GM19438 (cell line): ENCODE measurements around the gene LRRC56.
A peak's percentile ranks its signal among the peaks of the same experiment; 100 is the strongest.

ENCODE experiments used
- ATAC-seq: cut with Tn5 transposase; IDR thresholded peaks from one replicate; pipeline ENCODE4 v1.9.1; 2021; ENCODE audit warnings: low read depth; ENCODE audit not compliant: unreplicated experiment

Gene LRRC56

DNA sequence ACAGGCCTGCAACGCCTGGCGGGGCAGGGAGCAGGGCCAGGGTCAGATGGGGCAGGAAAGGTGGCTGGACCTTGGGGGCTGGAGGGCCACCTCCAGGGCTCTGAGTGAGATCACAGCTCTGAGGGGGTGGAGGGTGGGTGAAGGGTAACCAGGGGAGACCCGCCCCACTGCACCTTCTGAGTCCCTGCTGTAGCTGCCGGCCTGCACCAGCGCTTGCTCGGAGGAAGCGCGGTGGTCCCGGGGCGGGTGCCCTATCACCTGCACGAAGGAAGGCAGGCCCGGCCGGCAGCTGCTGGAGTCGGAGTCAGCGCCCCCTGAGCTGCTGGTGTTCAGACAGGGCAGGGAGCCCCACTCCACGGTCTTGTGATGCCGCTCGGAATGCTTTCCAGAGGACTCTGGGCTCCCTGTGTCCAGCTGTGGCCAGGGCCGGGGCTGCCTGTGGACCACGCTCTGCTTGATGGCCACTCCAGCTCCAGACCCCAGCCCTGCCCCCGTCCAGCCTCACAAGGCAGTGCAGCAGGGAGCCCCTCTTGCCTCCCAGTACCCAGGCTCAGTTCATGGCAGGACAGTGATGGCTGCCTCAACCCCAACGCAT lies 19.4 kb downstream of the LRRC56 start:
- no peak for ATAC-seq

DNA sequence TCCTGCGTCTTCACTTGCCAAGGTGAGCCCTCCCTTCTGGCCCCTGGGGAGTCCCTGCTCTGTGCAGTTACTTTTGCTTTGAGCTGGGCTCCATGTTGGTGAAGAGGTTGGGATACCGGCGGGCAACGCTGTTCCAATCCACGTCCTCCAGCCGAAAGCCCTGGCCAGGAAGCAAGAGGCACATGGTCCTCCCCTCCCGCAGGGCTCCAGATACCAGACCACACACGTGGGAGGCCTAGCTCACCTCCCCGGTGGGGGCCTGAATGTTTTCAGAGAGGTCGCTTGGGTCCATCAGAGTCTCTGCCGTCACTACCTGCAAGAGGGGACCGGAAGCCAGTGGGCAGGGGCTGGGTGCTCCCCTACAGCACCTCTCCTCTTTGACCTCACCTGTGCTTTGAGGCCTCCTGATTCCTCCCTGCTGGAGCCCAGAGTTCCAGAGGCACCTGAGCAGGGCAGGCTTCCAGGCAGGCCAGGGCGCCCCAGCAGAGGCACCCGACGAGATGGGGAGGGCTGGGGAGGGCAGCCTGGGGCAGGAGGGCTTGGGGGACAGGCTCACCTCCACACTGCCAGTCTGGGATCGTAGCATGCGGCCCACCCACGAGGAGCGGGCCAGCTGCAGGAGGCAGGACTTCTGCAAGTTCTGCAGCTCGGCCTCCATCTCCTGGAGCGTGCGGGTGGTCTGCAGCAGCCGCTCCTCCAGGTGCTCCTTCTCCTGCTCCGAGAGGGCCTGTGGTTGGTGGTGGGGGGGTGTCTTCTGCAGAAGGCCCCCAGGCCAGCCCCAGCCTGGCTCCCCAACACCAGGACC lies 20.2 kb downstream of the LRRC56 start:
- no peak for ATAC-seq

- ATAC-seq, result no peak
These were observed 21.2 kb downstream of the LRRC56 start for GRCh38 chr11:558503-558902.

DNA sequence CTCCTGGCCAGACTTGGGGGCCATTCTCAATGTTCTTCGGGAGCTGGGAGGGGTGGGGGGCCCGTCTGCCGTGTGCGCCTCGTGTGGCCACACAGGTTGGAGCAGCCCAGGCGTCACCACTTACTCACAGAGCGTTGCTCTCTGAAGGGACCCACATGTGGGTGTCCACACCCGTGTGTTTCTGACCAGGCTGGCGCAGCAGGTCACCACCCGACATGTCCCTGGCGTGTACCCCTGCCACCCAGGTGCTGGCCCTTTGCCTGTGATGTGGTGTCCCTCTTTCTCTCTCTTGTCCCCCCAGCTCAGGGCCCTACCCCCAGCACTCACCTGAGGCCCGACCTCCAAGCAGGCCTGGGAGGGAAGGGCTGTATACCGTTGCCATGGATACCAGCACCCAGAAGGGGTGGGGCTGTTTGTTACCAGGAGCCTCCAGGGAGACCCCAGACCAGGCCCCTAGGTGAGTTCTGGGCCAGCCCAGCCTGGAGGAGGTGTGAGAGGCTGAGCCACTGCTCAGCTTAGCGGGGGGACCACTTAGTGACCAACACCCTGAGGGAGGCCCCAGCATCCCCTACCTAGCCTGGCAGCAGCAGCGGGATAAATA lies 21.8 kb downstream of the LRRC56 start:
- no peak for ATAC-seq

DNA sequence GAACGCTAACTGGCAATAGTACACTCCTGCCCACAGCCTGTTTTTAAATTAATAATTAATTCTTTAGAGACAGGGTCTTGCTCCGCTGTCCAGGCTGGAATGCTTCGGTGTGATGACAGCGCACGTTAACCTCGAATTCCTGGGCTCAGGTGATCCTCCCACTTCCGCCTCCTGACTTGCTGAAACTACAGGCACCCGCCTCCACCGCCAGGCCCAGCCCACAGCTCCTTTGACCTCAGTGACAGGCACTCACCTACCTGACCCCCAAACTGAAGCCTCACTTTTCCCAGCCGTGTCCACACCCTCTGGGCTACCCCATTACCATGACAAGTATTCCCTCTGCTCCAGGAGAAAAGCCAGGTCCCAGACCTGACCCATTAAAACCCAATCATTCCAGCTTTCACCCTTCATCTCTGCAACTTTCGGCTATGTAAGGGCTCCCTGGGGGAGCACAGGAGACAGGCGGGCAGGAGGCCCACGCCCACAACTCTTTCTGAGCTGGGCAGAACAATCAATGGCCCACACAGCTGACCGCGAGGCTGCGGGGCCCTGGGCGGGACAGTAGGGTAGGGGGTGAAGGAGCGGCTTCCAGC lies 22.5 kb downstream of the LRRC56 start:
- ATAC-seq, result no peak

GRCh38 chr11:560305-561147 lies 23.2 kb downstream of the LRRC56 start, which contains the start of the genes LMNTD2 and RASSF7:
Gene LMNTD2, minus strand, starts transcription at chr11:560738. Its CDS starts 22 bp downstream, at chr11:560716.
Gene RASSF7, plus strand, starts transcription at chr11:560970. Its CDS starts 799 bp downstream, at chr11:561769.
- ATAC-seq, result peak; percentile 61

GRCh38 chr11:561148-562003 lies 24.0 kb downstream of the LRRC56 start:
- peak; percentile 20 for ATAC-seq

DNA sequence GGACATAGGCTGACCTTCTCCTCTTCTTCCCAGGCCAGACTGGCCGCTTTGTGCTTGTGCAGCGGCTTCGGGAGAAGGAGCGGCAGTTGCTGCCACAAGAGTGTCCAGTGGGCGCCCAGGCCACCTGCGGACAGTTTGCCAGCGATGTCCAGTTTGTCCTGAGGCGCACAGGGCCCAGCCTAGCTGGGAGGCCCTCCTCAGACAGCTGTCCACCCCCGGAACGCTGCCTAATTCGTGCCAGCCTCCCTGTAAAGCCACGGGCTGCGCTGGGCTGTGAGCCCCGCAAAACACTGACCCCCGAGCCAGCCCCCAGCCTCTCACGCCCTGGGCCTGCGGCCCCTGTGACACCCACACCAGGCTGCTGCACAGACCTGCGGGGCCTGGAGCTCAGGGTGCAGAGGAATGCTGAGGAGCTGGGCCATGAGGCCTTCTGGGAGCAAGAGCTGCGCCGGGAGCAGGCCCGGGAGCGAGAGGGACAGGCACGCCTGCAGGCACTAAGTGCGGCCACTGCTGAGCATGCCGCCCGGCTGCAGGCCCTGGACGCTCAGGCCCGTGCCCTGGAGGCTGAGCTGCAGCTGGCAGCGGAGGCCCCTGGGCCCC lies 24.8 kb downstream of the LRRC56 start:
- ATAC-seq, result no peak

- no peak for ATAC-seq
These were observed 25.9 kb downstream of the LRRC56 start for GRCh38 chr11:563066-563811.

DNA sequence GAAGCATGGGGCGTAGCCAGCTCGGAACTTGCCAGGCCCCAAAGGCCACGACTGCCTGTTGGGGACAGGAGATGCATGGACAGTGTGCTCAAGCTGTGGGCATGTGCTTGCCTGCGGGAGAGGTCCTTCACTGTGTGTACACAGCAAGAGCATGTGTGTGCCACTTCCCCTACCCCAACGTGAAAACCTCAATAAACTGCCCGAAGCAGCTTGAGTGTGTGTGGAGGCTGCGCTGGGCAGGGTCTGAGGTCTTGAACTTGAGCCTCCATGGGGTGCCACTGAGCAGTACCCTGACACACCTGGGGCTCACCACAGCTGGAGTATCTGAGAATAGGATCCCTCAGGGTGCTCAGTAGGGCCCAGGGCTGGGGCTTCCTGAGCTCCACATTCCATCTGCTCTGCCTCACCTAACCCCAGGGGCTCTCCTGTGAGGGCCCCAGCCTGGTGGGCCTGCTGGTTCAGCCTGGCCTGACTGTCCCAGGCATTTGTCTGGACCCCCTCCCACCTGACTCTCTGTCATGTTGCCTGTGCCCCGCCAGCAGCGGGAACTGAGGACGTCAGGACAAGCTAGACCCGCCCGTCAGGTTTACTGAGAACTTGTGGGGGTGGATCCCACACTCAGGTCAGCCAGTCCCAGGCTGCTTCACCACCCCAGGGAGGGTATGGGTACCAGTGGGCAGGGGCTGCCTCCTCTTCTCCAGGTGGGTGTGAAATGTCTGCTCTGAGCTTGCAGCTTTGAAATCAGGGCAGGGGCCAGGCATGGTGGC lies 26.7 kb downstream of the LRRC56 start:
- ATAC-seq, result no peak

DNA sequence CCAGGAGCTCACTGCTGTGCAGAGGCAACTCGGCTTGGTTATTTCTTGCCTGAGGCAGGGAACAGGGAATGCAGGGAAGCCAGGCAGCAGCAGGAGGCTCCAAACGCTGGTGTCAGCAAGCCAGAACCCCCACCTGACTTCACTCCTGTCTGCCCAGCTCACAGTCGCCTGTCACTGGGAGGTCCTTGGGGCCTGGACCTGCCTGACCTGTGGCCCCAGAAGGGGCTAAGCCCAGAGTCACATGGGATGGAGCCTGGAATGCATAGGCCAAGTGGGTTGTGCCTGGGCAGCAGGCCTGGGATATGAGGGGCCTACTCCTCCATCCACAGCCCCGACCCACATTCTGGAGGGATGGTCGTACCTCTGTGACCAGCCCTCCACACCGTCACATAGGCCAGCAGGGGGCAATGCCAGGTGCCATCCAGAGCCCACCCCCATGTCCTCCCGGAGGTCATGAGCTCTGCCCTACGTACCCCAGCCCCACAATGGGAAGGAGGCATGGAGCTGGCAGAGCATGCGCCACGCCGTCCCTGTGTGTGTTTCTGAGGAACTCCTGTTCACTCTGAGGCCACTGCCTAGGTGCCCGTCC lies 28.7 kb downstream of the LRRC56 start:
- no peak for ATAC-seq

- no peak for ATAC-seq
These were observed 29.8 kb downstream of the LRRC56 start for GRCh38 chr11:567011-567628.

DNA sequence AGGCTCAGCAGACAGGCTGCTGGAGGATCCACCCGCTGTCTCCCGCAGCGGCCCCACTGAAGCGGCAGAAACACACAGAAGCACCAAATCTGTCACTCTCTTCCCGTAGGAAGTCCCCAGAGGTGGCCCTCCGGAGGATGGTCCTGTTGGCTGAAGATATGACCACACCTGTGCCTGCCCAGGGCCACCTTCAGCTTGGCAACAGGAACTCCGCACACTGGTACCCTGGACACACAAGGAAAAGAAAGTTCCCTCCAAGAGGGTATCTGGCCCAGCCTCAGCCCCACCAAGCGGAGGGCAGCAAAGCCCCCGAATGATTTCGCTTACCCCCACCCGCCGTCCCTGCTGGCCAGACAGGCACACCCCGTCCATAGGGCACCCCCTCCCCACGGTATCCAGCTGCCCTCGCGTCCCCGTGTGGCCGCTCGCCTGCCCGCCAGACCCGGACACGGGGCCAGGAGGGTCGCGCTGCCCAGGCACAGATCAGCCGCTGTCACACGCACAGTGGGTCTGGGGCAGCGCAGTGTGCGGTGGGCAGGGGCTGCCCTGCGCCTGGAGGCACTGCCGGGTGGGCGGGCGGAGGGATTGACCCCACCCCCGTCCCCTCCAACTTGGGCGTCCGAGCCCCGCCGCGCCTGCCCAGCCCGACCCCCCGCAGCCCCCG lies 30.4 kb downstream of the LRRC56 start:
- peak; percentile 19 for ATAC-seq

DNA sequence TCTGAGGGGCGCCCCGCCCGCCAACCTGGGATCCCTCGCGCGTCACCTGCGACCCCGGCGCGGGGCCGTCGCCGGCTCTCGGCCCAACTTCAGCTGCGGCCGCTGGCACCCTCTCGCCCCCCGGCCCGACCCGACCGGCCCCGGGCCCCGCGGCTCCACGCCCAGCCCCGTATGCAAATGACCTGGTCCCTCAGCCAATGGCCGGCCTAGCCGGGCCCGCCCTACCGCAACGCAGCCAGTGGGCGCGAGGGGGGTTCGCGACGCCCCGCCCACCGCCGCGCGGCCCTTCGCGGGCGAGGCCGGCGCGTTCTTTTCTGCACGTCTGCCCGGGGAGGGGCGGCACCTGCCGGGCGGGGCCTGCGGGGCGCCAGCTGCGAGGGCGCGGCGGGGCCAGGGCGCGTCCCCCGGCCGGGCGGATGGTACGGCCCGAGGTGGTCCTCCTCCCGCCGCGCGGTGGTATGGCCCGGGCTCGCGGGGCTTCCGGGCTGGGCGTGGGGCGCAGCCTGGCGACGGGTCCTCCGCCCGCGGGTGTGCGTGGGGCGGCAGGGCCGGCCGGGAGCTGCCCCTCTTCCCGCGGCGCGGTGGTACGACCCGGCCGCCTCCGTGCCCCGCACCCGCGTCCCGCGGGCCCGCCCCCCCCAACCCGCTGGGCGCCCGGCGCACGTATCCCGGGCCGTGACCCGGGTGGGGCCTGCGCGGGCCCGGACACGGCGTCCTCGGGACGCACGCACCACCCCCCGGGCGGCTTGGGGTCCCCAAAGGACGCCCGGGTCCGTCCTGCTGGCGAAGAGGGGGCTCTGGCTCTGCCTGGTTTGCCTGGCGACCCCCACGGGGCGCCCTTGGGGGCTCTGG lies 31.2 kb downstream of the LRRC56 start:
- ATAC-seq, result peak; percentile 89

GRCh38 chr11:569158-569885 lies 32.0 kb downstream of the LRRC56 start:
- ATAC-seq, result no peak
